OCI-LY1 (cell line): ENCODE results near the gene CACNA2D3.

ENCODE experiments used
- CTCF ChIP-seq: fragments of 200-600 bp; sonication (generic), shearing (Covaris generic); IDR thresholded peaks from 2 replicates; pipeline ENCODE4 v1.5.1; 2017; ENCODE audit warnings: mild to moderate bottlenecking, antibody characterized with exemption, low read length, moderate library complexity, mixed read lengths
- EZH2 ChIP-seq: fragments of 200-600 bp; sonication (generic), shearing (Covaris generic); IDR thresholded peaks from 2 replicates; pipeline ENCODE4 v1.8.0; 2017; ENCODE audit warnings: borderline replicate concordance, mixed run types, mild to moderate bottlenecking, antibody characterized with exemption, low read length, moderate library complexity, mixed read lengths

- TF ChIP-seq CTCF (no peak), EZH2 (no peak)
Observed at GRCh38 chr3:54797111-54797510, 674.8 kb downstream of the CACNA2D3 start.
